ENCODE results near the gene WNT5B. TPM values are rescaled to one million over a fixed set of nuclear protein-coding genes. Genes with fewer than 3 reads are reported as not detected.

The WNT5B gene
- total and polyA plus RNA-seq, 9 of the 15 experiments (the other 6 are each of a cell fraction or from before 2014, with no cell fraction given): 0.42 to 16.8 (median 5.4) TPM

DNA sequence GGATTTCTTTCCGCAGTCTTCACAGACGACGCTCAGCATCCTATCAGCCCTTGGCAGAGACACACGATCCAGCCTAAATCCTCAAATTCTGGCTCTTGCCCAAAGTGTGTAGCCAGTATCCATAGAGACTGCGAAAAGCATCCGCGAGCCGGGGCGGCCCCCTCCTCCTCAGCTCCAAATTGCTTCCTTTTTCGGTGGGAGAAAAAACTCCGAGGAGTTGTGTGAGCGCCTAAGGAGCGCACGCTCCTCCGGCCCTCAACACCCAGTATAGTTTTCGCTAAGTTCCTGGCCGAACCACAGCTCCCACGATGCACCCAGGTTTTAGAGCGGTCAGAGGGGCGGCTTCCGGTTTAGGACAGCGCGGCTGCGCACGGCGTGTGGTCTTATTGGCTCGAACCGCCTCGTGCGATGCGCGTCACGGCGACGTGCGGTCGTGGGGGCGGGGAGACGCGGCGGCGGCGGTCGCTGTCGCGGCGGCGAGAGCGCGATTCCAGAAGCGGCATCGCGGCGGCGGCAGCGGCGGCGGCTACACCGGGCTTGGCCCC is 61.6 kb downstream of the WNT5B start, which contains the start of gene ADIPOR2 (continued):
- peak; percentile 89 for TF ChIP-seq ZBTB2 (IDR thresholded peaks at IDR 0.05)
- no peak for TF ChIP-seq SMARCC2 (IDR thresholded peaks at IDR 0.05; ENCODE audit: low read depth)
- TF ChIP-seq NRF1 (conservative IDR thresholded peaks at IDR 0.05 in 1 of 2, IDR thresholded peaks at IDR 0.05 in 1 of 2): peak; percentile 96
- TF ChIP-seq FOS (IDR thresholded peaks at IDR 0.05; ENCODE audit: extremely low read depth, insufficient read length): peak; percentile 34
- peak; percentile 65 to 78 for TF ChIP-seq E2F6 (IDR thresholded peaks at IDR 0.05; ENCODE audit: borderline replicate concordance in 1 of 2, extremely low read depth in 1 of 2, insufficient read depth in 1 of 2, insufficient read length in 1 of 2, low read depth in 1 of 2, low read length in 1 of 2, poor library complexity in 1 of 2, severe bottlenecking in 1 of 2)
- TF ChIP-seq, protein P1, sequence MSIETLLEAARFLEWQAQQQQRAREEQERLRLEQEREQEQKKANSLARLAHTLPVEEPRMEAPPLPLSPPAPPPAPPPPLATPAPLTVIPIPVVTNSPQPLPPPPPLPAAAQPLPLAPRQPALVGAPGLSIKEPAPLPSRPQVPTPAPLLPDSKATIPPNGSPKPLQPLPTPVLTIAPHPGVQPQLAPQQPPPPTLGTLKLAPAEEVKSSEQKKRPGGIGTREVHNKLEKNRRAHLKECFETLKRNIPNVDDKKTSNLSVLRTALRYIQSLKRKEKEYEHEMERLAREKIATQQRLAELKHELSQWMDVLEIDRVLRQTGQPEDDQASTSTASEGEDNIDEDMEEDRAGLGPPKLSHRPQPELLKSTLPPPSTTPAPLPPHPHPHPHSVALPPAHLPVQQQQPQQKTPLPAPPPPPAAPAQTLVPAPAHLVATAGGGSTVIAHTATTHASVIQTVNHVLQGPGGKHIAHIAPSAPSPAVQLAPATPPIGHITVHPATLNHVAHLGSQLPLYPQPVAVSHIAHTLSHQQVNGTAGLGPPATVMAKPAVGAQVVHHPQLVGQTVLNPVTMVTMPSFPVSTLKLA (conservative IDR thresholded peaks at IDR 0.05): peak; percentile 71 to 87
- TF ChIP-seq ZNF518B (CRISPR knock-in tag; IDR thresholded peaks at IDR 0.05): no peak
- TF ChIP-seq, protein P2, sequence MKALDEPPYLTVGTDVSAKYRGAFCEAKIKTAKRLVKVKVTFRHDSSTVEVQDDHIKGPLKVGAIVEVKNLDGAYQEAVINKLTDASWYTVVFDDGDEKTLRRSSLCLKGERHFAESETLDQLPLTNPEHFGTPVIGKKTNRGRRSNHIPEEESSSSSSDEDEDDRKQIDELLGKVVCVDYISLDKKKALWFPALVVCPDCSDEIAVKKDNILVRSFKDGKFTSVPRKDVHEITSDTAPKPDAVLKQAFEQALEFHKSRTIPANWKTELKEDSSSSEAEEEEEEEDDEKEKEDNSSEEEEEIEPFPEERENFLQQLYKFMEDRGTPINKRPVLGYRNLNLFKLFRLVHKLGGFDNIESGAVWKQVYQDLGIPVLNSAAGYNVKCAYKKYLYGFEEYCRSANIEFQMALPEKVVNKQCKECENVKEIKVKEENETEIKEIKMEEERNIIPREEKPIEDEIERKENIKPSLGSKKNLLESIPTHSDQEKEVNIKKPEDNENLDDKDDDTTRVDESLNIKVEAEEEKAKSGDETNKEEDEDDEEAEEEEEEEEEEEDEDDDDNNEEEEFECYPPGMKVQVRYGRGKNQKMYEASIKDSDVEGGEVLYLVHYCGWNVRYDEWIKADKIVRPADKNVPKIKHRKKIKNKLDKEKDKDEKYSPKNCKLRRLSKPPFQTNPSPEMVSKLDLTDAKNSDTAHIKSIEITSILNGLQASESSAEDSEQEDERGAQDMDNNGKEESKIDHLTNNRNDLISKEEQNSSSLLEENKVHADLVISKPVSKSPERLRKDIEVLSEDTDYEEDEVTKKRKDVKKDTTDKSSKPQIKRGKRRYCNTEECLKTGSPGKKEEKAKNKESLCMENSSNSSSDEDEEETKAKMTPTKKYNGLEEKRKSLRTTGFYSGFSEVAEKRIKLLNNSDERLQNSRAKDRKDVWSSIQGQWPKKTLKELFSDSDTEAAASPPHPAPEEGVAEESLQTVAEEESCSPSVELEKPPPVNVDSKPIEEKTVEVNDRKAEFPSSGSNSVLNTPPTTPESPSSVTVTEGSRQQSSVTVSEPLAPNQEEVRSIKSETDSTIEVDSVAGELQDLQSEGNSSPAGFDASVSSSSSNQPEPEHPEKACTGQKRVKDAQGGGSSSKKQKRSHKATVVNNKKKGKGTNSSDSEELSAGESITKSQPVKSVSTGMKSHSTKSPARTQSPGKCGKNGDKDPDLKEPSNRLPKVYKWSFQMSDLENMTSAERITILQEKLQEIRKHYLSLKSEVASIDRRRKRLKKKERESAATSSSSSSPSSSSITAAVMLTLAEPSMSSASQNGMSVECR (CRISPR knock-in tag; IDR thresholded peaks at IDR 0.05): 0 out of 2 replicates have a peak, but pooled peaks have one; percentile 45
- peak; percentile 47 for TF ChIP-seq CCNT2 (IDR thresholded peaks at IDR 0.05; ENCODE audit: borderline replicate concordance, extremely low read depth, insufficient read length, low read depth, low read length)

All from K562 (cell line).